ENCODE measurements around the gene DYNC1I2.
"Not testable (repeated sequence)": the region's sequence is repeated elsewhere in the genome, so short reads cannot be mapped to it uniquely, and the experiment has no call there.

DYNC1I2 gene

DNA sequence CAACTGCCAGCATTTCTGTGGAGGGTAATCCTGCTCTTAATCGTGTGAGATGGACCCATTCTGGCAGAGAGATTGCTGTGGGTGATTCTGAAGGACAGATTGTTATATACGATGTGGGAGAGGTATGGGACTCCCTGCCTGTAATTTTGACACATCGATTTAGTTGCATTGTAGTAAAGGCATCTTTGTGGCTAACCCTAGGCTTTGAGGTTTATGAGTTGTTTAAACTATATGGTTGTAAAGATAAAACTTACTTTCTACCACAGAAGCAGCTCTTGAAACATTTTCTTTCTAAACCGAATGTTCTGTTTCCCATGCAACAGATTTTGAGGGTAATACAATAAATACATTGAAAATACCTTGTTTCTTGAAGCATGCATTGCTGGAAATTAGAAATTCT is 58.5 kb downstream of the DYNC1I2 start:
- TF ChIP-seq, protein P1, sequence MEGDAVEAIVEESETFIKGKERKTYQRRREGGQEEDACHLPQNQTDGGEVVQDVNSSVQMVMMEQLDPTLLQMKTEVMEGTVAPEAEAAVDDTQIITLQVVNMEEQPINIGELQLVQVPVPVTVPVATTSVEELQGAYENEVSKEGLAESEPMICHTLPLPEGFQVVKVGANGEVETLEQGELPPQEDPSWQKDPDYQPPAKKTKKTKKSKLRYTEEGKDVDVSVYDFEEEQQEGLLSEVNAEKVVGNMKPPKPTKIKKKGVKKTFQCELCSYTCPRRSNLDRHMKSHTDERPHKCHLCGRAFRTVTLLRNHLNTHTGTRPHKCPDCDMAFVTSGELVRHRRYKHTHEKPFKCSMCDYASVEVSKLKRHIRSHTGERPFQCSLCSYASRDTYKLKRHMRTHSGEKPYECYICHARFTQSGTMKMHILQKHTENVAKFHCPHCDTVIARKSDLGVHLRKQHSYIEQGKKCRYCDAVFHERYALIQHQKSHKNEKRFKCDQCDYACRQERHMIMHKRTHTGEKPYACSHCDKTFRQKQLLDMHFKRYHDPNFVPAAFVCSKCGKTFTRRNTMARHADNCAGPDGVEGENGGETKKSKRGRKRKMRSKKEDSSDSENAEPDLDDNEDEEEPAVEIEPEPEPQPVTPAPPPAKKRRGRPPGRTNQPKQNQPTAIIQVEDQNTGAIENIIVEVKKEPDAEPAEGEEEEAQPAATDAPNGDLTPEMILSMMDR (conservative IDR thresholded peaks at IDR 0.05; ENCODE audit: low read depth, low read length): no peak
- H3K4me3 ChIP-seq (ENCODE audit: low read length): no peak overlapping the region
- no peak for DNase-seq (ENCODE audit: low read depth)

DNA sequence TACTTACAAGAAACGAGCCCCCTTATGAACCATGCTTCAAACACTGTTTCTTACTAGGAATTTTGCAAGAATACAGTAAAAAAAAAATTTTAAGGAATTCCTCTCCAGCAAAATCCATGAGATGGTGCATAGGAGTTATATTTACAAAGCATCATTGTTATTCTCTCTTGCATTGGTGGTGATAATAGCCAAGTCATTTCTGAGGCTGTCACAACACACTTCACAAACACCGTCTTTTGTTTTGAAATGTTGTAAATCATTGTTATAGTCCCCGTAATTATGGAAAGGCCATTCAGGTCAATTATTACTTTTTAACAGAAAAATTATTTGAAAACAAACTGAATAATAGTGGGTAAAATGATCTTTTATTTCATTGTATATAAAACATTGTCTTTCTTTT is 60.1 kb downstream of the DYNC1I2 start:
- no peak for DNase-seq (ENCODE audit: low read depth)
- H3K4me3 ChIP-seq (ENCODE audit: low read length): no peak overlapping the region
- TF ChIP-seq, protein P1 (conservative IDR thresholded peaks at IDR 0.05; ENCODE audit: low read depth, low read length): no peak

DNA sequence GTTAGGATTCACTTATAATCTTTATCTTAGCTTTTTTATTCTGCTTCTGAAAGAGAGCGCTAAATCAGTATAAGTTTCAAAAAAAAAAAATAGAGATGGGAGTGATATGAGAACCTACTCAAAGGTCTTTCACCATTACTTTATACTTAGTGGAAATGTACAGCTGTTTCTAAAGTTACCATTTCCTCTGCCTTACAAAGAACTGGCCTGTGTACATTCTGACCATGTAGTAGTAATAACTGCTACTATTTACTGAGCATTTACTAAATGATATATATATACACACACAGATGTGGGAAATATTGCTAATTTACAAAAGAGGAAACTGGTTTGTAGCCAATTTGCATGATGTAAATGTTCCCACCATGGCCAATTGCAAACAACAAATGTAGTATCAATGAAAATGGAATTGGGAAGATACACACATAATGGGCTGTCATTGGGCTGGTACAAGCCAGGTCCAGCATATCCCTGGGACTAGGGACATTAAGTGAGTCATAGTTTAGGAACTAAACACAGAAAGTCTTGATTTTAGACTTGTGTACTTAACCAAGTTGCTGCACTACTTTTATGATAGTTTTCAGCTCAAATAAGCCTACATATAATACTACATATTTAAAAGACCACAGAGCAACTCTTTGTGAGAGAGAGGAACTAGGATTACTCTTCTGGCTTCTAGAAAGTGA is 67.1 kb downstream of the DYNC1I2 start:
- H3K4me3 ChIP-seq (ENCODE audit: low read length): no peak overlapping the region
- TF ChIP-seq, protein P1 (conservative IDR thresholded peaks at IDR 0.05; ENCODE audit: low read depth, low read length): no peak
- DNase-seq (ENCODE audit: low read depth): no peak

DNA sequence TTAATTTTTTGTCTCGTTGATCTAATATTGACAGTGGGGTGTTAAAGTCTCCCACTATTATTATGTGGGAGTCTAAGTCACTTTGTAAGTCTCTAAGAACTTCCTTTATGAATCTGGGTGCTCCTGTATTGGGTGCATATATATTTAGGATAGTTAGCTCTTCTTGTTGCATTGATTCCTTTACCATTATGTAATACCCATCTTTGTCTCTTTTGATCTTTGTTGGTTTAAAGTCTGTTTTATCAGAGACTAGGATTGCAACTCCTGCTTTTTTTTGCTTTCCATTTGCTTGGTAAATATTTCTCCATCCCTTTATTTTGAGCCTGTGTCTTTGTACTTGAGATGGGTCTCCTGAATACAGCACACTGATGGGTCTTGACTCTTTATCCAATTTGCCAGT is 71.5 kb downstream of the DYNC1I2 start:
- not testable (repeated sequence) for DNase-seq (ENCODE audit: low read depth); H3K4me3 ChIP-seq (ENCODE audit: low read length)

DNA sequence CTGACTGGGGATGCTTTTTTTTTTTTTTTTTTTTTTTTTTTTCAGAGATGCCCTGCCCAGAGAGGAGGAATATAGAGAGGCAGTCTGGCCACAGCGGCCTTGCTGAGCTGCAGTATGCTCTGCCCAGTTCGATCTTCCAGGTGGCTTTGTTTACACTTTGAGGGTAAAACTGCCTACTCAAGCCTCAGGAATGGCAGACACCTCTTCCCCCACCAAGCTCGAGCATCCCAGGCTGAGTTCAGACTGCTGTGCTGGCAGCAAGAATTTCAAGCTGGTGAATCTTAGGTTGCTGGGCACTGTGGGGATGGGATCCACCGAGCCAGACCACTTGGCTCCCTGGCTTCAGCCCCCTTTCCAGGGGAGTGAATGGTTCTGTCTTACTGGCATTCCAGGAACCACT is 73.9 kb downstream of the DYNC1I2 start:
- not testable (repeated sequence) for DNase-seq (ENCODE audit: low read depth); H3K4me3 ChIP-seq (ENCODE audit: low read length)

DNA sequence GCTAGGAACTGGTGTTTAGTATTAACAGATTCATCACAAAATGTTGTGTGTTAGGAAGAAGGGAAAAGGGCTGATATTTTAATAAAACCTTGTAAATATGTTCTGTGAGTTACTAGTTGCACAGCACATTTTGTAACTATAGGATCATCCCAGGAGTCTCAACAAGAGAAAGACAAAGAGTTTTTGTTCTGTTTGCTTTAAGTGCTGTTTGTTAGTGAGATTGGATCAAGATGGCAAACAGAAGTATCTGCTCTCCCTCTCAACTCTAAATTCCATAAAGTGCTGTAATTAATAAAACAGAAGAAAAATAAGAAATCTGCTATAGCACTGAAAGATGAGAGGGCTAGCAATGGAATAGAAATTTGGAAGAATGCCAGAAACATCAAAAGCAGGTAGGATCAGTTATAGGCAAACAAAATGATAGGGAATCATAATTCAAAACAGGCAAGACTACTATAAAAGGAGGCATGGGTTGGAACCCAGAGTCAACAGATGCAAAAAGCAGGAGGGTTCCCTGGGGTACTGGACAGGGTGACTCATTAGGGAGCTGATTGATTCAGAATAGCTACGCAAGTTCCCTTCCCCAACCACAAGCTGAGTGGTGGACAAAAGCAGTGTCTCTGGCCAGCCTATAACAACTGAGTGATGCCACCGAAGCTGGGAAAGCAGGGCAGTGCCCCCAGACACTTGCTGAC is 75.8 kb downstream of the DYNC1I2 start:
- no peak overlapping the region for H3K4me3 ChIP-seq (ENCODE audit: low read length)
- TF ChIP-seq, protein P1 (conservative IDR thresholded peaks at IDR 0.05; ENCODE audit: low read depth, low read length): no peak
- DNase-seq (ENCODE audit: low read depth): no peak

DNA sequence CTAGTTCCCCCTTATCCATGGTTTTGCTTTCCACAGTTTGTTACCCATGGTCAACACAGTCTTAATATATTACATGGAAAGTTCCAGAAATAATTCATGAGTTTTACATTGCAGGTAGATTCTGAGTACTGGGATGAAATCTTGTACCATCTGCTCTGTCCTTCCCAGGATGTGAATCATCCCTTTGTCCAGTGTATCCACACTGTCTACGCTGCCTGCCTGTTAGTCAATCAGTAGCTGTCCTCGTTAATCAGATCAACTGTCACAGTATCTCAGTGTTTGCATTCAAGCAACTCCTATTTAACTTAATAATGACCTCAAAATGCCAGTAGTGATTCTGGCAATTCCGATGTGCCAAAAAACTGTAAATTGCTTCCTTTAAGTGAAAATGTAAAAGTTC is 76.3 kb downstream of the DYNC1I2 start:
- H3K4me3 ChIP-seq (ENCODE audit: low read length): no peak overlapping the region
- TF ChIP-seq, protein P1 (conservative IDR thresholded peaks at IDR 0.05; ENCODE audit: low read depth, low read length): no peak
- no peak for DNase-seq (ENCODE audit: low read depth)

DNA sequence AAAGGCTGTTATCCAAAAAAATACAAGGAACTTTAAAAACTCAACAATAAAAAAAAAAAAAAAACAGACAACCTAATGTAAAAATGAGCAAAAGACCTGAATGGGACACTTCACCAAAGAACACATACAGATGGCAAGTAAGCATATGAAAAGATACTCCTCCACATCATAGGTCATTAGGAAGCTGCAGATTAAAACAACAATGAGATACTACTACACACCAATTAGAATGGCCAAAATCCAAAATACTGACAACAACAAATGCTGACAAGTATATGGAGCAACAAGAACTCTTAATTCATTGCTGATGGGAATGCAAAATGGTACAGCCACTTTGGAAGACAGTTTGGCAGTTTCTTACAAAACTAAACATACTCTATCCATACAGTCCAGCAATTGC is 84.2 kb downstream of the DYNC1I2 start:
- TF ChIP-seq, protein P1 (conservative IDR thresholded peaks at IDR 0.05; ENCODE audit: low read depth, low read length): no peak
- DNase-seq (ENCODE audit: low read depth): no peak
- H3K4me3 ChIP-seq (ENCODE audit: low read length): no peak overlapping the region

Data from retinal pigment epithelial cell (primary cell).